Esophagus muscularis mucosa (tissue), 4 donors: ENCODE data around the gene ZNF521.

ENCODE experiments used
- EP300 ChIP-seq: sonication (generic); formaldehyde crosslinking; IDR thresholded peaks from one replicate; pipeline ENCODE4 v1.6.1; 2017; ENCODE audit warnings: antibody characterized with exemption
- POLR2AphosphoS5 ChIP-seq, 2 donors: sonication (generic); formaldehyde crosslinking; IDR thresholded peaks; one replicate each; pipeline ENCODE4 v1.6.1; 2017; ENCODE audit warnings: antibody characterized with exemption in 2 of 2
- TF ChIP-seq, protein P1 (sequence below), 3 experiments: fragments of 200-600 bp in 2 of 3; fragments of 450-650 bp in 1 of 3; sonication (generic) in 2 of 3; IDR thresholded peaks; one replicate each; pipeline ENCODE4 v1.5.1; 2017 to 2019; ENCODE audit warnings: antibody characterized with exemption in 3 of 3, mild to moderate bottlenecking in 2 of 3, moderate library complexity in 1 of 3

DNA sequence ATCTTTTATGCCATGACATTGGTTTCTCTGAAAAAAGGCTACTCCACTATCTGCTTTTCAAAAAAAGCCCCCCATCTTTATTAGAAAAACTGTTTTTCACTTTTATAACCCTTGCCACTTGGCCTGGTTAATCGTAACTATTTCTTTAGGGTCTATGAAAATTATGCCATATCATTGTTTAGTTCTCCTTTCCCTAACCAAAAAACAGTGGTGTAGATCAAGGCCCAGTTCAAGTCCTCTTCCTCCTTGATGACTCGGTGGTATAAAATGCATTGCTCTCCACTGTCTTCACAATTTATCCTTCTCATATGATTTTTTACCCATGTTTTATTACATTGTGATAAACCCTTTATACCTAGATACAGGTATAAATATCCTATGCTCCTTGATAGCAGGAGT, 205.5 kb downstream of the ZNF521 start:
- TF ChIP-seq, protein P1, sequence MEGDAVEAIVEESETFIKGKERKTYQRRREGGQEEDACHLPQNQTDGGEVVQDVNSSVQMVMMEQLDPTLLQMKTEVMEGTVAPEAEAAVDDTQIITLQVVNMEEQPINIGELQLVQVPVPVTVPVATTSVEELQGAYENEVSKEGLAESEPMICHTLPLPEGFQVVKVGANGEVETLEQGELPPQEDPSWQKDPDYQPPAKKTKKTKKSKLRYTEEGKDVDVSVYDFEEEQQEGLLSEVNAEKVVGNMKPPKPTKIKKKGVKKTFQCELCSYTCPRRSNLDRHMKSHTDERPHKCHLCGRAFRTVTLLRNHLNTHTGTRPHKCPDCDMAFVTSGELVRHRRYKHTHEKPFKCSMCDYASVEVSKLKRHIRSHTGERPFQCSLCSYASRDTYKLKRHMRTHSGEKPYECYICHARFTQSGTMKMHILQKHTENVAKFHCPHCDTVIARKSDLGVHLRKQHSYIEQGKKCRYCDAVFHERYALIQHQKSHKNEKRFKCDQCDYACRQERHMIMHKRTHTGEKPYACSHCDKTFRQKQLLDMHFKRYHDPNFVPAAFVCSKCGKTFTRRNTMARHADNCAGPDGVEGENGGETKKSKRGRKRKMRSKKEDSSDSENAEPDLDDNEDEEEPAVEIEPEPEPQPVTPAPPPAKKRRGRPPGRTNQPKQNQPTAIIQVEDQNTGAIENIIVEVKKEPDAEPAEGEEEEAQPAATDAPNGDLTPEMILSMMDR (IDR thresholded peaks at IDR 0.05), result no peak
- TF ChIP-seq EP300 (no peak), POLR2AphosphoS5 (IDR thresholded peaks at IDR 0.05) (no peak)
